NCI-H748 (cell line): Measurements from ENCODE around the gene ZBTB44.
"Not testable (repeated sequence)": the region's sequence is repeated elsewhere in the genome, so short reads cannot be mapped to it uniquely, and the experiment has no call there.

Experiments used
- DNase-seq: peaks from one replicate; lab custom pipeline; 2025; ENCODE audit not compliant: unreplicated experiment; lab: John Stamatoyannopoulos, UW

The ZBTB44 gene

DNA sequence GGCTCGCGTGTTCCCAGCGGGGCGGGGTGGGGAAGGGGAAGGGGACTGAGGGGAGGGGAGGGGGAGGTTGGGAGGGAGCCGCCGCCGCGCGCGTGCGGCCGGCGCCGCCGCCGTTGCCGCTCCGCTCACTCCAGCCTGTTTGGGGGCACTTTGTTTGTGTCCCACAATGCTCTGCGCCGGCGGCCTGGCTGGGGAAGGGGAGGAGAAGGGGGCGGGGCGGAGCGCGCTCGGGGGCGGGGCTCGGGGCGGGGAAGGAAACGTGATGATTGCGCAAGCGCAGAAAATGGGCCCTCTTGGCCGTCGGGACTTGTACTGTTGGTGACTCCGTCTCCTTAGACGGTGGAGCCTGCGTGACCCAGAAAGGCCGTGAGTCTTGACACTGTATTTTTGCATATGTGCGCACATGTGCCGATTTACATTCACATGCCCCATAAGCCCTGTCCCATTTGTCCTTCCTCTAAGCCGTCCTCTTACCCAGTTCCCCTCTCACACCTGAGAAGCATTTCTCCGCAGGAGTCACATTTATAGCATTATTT is at the start of gene ZBTB44:
Gene ZBTB44 (minus strand): TSS at position 168 of the 536 bp plus-strand sequence. CDS start 53,044 bp downstream, outside the sequence.
- DNase-seq, result peak; percentile 87

GRCh38 chr11:130359419-130359818 is 44.7 kb upstream of the ZBTB44 start:
- no peak for DNase-seq

GRCh38 chr11:130358398-130358797 is 43.7 kb upstream of the ZBTB44 start:
- DNase-seq, result no peak

GRCh38 chr11:130347261-130347660 is 32.5 kb upstream of the ZBTB44 start:
- DNase-seq, result no peak

DNA sequence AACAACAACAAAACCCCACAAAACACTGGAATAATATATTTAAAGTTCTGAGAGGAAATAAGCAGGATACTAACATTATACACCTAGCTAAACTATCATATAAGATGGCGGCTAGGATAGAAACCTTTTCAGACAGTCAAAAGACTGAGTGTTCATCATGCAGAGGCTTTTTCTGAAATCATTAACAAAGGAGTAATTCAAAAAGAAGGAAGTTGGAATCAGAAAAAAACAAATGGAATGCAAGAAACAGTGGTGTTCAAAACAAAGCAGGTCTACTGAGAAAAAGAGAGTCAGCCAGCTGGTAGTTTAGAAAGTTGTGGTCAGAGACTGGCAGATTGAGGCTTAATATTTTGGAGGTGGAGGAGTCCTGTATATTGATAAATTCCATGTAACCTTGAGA is 30.1 kb upstream of the ZBTB44 start:
- DNase-seq, result no peak

DNA sequence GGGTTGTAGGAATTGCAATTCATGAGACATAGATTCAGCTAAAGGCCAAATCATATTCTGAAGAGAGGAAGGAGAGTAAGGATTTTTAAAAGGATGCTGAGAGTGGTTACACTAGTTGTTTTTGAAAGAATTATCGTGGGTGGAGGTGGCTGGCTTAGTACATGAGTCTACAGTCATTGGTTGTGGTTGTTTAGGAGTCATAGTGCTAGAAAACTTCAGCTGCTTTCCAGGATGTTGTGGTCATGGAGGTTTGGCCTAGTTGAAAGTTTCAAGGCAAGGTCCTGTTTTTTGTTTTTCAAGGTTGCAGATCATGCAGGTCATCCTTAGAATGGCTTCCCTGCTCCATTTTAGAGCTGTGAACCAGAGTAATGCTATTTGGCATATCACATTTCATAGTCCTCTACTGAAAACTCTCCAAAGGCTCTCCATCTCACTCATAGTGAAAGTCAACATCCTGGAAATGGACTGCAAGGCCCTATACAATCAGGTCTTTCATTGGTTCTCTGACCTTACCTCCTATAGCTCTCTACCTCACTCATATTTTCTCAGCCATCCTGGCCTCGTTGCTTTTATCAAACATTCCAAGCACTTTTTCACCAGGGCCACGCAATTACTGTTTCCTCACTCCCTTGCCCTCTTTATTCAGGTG is 26.1 kb upstream of the ZBTB44 start:
- no peak for DNase-seq

GRCh38 chr11:130338667-130339066 is 23.9 kb upstream of the ZBTB44 start:
- DNase-seq, result no peak

DNA sequence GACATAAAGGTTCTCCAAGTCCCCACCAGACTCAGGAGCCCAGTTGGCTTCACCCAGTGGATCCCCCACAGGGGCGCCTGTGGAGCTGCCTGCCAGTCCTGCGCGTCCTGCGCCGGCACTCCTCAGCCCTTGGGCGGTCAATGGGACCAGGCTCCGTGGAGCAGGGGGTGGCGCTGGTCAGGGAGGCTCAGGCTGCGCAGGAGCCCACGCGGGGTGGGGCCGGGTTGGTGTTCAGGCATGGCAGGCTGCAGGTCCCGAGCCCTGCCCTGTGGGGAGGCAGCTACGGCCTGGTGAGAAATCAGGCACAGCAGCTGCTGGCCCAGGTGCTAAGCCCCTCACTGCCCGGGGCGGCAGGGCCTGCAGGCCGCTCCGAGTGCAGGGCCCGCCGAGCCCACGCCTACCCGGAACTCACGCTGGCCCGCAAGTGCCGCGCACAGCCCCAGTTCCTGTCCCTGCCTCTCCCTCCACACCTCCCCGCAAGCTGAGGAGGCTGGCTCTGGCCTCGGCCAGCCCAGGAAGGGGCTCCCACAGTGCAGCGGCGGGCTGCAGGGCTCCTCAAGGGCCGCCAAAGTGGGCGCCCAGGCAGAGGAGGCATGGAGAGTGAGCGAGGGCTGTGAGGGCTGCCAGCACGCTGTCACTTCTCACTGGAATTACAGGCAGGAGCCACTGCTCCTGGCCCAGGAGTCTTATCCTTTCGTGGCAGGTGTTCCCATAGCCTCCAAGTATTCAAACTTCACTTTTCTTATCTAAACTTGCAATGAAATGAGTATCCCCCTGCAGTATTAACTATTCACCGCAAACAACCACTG is 22.8 kb upstream of the ZBTB44 start:
- no peak for DNase-seq

DNA sequence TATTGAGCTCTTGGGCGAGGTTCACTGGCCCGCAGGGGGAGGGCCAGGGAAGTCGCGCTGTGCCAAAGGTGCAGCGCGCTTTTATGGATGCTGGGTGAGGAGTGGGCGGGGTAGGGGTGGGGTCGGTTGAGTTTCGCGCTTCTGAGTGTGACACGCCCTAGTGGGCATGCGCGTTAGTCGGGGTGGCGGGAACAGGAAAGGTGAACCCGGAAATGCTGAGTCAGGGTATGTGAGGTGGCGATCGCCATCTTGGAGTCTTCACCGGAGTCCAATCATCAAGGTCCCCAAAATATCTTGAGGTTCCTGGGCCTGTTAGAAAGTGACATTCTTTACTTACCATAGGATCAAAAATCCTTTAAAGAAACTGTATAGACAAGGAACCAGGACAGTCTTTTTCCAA is 16.7 kb upstream of the ZBTB44 start:
- not testable (repeated sequence) for DNase-seq

DNA sequence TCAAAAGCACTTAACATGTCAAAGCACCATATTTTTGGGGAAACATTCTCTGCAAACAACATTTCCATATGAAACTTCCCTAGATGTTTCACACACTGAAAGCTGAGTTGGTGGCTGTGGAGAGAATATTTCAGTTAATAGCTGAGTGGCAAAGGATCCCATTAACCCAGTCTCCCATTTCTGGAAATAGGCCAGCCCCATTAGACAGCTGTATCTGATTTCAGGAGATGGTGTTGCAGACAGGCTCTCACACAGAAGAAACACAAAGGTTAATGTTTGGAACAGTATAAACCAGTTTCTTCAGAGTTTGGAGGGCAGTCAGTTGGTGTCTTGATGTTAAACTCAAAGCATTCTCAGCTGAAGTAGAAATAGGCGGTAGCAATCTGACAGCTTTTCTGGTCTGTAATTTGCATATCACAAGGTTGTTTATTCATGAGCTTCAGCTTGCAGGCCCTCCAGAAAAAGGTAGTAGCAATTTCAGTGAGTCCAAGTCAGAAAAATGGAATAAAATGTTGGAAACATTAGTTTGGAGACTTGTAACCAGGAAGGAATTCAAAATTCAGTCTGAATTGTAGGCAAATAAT is 15.5 kb upstream of the ZBTB44 start:
- peak; percentile 9 for DNase-seq

- DNase-seq, result no peak
Observed at GRCh38 chr11:130328420-130328819, 13.7 kb upstream of the ZBTB44 start.

DNA sequence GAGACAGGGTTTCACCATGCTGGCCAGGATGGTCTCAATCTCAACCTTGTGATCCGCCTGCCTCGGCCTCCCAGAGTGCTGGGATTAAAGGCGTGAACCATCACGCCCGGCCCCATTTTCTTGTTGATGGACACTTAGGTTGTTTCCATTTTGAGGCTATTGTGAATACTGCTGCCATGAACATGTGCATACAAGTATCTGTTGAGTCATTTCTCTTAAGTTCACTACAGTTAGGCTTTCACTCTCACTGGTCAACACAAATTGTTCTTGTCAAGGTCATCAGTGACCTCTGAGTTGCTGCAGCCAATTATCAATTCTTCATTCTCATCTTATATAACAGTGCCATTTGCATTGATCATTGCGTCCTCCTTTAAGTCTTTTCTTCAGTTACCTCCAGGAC is 13.0 kb upstream of the ZBTB44 start:
- no peak for DNase-seq

GRCh38 chr11:130325691-130326090 is 11.0 kb upstream of the ZBTB44 start:
- DNase-seq, result no peak

- no peak for DNase-seq
Observed at GRCh38 chr11:130323452-130324450, 9.0 kb upstream of the ZBTB44 start.

GRCh38 chr11:130322126-130322525 is 7.4 kb upstream of the ZBTB44 start:
- DNase-seq, result no peak

DNA sequence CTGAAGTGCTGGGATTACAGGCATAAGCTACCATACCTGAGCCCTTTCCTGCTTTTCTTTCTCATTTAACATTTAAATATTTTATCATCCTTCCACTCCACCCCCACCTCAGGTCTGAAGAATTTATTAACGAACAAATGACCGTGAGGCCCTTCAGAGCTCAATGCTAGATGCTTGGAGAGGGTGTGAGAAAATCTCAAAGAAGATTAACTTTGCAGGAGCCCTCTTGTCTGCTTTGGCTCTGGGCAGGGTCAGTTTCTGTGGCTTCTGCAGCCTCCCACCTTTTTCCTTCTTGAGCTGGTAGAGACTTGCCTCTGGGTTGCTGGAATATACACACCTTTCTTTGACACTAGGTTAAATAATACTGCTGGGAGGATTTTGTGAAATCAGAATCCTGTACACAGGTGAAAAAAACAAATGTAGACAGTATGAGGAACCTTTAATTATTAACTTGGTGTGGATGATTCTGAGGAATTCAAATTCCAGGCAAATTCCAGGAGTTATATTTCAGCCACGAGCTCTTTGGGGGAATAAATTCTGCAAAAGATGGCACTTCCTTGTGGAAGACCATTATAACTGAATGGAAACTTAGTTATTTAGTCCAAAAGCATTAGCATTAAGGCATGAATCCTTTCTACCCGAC is 3.4 kb upstream of the ZBTB44 start:
- no peak for DNase-seq

DNA sequence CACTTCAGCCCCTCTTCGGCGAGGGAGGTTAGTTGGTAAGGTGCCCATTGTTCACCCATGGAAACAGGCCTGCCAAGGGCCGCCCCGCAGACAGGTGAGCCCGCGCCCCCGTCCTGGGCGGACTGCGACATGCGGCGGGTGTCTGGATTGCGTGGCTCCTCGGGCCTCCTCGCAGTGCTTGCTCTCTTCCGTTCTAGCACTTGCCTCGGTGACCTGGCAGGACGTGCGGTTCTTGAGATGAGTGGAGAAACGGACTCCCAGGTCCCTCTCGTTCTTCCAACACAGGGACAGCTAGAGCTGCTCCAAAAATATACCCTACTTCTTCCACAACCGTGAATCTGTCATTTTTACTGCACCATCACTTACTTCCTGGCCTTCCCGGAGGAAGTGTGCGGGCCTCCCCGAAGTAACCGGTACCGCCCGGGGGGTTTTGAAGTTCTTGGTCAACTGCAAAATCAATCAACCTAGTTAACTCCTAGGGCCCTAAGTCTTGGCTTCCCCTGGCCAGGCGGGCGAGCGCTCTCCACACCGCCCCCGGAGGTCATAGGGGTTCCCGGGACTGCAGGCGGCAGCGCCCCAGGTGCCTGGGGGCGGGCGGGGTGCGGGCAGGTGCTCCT is 745 bp upstream of the ZBTB44 start:
- no peak for DNase-seq

DNA sequence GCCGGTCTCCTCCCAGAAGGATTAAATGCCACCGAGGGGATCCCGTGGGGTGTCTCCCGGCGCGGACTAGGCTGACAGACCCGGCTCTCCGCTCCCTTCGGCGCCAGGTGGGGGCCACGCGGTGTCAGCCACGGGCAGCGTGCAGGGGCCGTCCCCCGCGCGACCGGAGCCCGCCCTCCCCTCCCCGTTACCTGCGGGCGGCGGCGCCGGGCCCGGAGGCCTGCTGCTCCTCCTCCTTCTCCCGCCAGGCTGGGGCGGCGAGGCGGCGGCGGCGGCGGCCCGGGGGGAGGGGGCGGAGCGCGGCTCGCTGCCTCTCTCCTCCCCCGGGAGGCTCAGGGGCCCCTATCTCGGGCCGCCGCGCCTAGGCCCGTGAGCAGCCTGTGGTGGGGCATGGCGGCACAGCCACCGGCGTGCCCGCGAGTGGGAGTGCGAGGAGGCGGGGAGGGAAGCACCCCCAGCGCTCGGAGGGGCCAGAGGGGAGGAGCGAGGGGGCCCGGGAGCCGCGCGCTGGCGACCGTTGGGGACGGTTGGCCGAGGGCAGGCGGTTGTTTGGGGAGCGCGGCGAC is 450 bp downstream of the ZBTB44 start:
- peak; percentile 71 for DNase-seq

DNA sequence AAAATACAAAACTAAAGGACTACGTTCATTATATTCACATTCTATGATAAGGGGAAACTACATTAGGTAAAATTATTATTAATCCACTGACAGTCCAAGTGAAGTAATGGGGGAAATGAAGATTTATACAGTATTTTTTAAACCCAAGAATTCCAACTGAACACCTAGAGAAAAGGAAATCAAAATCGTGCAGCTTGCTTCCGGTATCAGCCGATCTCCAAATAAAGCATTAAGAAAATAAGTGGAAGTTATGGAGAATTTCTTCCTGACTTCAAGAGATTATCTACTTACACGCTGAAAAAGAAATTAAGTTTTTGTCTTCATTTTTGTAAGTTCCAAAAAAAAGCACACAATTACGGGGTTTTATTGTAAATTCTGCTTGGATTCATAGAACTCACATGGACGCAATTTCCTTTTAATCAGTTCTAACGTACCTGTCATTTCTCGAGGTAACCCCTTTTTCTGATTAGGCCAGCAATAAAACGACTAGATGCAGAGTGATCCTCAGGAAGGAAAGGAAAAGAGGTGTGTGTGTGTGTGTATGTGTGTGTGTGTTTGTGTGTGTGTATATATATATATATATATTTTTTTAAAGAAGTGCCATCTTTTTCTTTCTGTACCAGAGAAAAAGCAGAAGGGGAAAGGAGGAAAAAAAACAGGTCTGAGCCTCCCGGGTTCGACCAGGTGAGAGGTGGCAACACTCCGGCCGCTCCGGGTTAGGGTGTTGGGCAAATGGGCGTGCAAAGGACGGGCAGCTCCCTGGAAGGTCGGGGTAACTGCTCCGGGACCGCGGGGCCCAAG is 1.1 kb downstream of the ZBTB44 start:
- DNase-seq, result peak; percentile 39
